Measurements from ENCODE around the gene MILR1.

The MILR1 gene

DNA sequence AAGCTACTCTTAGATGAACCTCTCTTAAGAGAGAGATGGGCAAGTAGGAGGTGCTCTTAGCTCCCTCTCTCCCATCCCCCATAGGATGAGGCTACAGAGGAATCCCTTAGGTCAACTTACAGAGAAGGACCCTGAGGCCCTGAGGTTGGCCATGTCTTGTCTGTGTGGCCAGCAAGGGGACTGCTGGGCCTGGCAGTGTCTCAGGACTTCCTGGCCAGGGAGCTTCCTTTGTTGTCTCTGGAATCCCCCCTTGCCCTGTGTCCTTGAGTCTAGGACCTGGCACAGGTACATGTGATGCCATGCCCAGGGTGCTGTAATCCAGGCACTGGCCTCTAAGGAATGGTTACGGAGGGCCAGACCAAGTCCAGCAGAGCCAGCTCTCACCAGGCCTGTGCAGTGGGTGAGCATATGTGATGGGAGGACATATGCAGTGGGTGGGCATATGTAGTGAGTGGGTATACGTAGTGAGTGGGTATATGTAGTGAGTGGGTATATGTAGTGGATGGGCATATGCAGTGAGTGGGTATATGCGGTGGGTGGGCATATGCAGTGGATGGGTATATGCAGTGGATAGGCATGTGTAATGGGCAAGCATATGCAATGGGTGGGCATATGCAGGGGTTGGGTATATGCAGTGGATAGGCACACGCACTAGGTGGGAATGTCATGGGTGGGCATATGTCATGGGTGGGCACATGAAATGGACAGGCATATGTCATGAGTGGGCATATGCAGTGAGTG is 38.0 kb upstream of the MILR1 start:
- TF ChIP-seq ZFHX2 (tag by site-specific recombination; conservative IDR thresholded peaks at IDR 0.05) (peak; percentile 82), ZFP37 (tag by site-specific recombination; IDR thresholded peaks at IDR 0.05) (no peak), ZNF664 (tag by site-specific recombination; IDR thresholded peaks at IDR 0.05) (no peak), HIC1 (tag by site-specific recombination; IDR thresholded peaks at IDR 0.05) (peak; percentile 83), EGR2 (tag by site-specific recombination; IDR thresholded peaks at IDR 0.05; ENCODE audit: low read depth) (peak; percentile 73), ZNF626 (tag by site-specific recombination; IDR thresholded peaks at IDR 0.05) (no peak)
- ChIA-PET POLR2A (interaction anchor here (0.6 kb wide), 1 partner anchor 265 kb away, joined by 3 read pairs; no protein-coding TSS in a partner anchor), CTCF (interaction anchor here (0.5 to 1.0 kb wide), 3 partner anchors 9 to 909 kb away, joined by 3 to 5 read pairs (median 3); no protein-coding TSS in a partner anchor)
- Histone ChIP-seq H3K36me3 (ENCODE audit: control insufficient read depth in 2 of 2, insufficient read depth in 1 of 2, low read length in 2 of 2) (no peaks in the 10 kb centered on the region), H3K9me3 (ENCODE audit: control insufficient read depth, insufficient read depth, low read depth, low read length) (no peaks in the 10 kb centered on the region), H3K27ac (ENCODE audit: extremely low read depth, low read depth, low read length) (no peak overlapping the region), H3K4me1 (ENCODE audit: control insufficient read depth, insufficient read depth, low read length) (no peaks in the 10 kb centered on the region), H3K4me3 (ENCODE audit: low read depth, low read length) (no peak overlapping the region)

DNA sequence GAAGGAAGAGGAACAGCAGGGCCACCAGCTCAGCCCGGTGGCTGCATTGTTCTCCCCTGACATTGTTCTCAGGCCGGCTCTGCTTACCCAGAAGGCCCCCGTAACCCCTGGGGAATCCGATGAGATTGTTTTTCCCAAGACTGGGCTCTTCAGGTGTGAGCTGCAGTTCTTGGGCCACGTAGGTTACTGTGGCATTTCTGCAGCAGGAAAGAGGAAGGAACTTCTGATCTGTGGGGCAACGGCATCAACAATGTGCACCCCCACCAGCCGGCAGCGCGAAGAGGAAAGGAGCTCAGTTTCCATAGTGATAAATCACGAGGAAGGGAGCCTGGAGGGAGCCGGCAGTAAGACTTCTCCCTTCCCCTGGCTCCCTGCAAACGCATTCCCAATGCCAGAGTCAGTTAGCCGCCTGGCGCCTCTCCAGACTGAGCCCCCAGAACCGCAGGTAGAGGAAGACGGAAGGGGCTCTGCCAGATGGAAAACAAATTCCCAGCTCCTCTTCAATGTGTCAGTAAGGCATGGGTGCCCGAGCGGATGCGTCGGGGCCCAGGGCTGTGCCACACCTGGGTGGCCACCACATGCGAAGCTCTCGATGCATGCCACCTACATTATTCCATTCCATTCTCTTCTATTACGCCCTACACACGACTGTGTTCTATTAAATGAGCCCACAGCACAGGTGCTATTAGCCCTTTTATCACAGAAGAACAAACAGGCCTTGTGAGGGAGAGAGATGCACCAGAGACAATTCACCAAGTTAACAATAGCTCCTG is 36.7 kb upstream of the MILR1 start:
- ChIA-PET POLR2A (no interaction called here), CTCF (interaction anchor here (0.6 to 1.3 kb wide), 4 partner anchors 9 to 130 kb away, joined by 3 to 5 read pairs (median 4); no protein-coding TSS in a partner anchor)
- Histone ChIP-seq H3K9me3 (ENCODE audit: control insufficient read depth, insufficient read depth, low read depth, low read length) (no peaks in the 10 kb centered on the region), H3K27ac (ENCODE audit: extremely low read depth, low read depth, low read length) (no peak overlapping the region), H3K4me3 (ENCODE audit: low read depth, low read length) (no peak overlapping the region), H3K4me1 (ENCODE audit: control insufficient read depth, insufficient read depth, low read length) (no peaks in the 10 kb centered on the region), H3K36me3 (ENCODE audit: control insufficient read depth in 2 of 2, insufficient read depth in 1 of 2, low read length in 2 of 2) (no peaks in the 10 kb centered on the region)
- TF ChIP-seq ZSCAN16 (tag by site-specific recombination; IDR thresholded peaks at IDR 0.05) (no peak), ZNF335 (tag by site-specific recombination; conservative IDR thresholded peaks at IDR 0.05) (0 out of 2 replicates have a peak, but pooled peaks have one; percentile 25)

DNA sequence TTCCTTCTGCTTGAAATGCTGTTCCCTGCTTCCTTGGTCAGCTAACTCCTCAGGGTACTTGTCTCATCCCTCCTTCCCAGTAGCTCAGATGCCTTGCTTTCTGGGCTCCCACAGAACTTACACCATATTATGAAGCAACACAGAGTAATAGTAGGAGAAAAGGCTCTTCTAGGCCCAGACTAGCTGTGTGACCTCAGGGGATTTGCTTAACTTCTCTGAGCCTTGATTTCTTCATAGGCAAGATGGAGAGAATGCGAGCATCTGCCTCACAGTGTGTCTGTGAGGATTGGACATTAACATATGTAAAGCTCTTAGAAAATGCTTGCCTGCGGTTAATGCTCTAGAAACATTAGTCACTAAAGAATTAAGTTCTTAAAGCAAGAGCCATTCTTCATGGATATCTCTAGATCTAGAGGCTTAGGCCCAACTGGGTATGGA is 36.0 kb upstream of the MILR1 start:
- H3K4me1 ChIP-seq (ENCODE audit: control insufficient read depth, insufficient read depth, low read length) = no peaks in the 10 kb centered on the region
- ChIA-PET CTCF (interaction anchor here (0.8 to 1.3 kb wide), 3 partner anchors 9 to 106 kb away, joined by 3 to 5 read pairs (median 4); no protein-coding TSS in a partner anchor), POLR2A (no interaction called here)
- no peak overlapping the region for H3K27ac ChIP-seq (ENCODE audit: extremely low read depth, low read depth, low read length)
- peak; percentile 26; the same call in 1 of the 2 replicates for TF ChIP-seq ZNF768 (tag by site-specific recombination; IDR thresholded peaks at IDR 0.05)
- no peak for TF ChIP-seq ZFP69B (tag by site-specific recombination; IDR thresholded peaks at IDR 0.05)
- H3K36me3 ChIP-seq (ENCODE audit: control insufficient read depth in 2 of 2, insufficient read depth in 1 of 2, low read length in 2 of 2) = no peaks in the 10 kb centered on the region
- H3K9me3 ChIP-seq (ENCODE audit: control insufficient read depth, insufficient read depth, low read depth, low read length) = no peaks in the 10 kb centered on the region
- H3K4me3 ChIP-seq (ENCODE audit: low read depth, low read length) = no peak overlapping the region

DNA sequence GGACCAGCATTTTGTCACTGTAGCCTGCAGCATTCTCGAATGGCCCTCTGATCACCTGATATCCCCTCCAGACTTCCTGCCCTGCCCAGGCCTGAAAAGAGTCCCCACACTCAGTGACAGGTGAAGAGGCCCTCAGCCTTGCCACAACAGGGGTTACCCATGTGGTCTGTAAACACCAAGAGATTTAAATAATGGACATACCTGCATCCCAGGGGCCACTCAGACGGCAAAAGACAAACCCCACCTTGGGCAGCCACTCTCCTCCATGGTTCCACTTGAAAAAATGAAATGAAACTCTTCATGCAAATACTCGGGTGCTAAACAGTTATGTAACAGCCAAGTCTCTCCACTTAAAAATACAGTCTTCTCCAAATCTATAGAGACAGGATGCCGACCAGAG is 35.4 kb upstream of the MILR1 start:
- Histone ChIP-seq H3K27ac (ENCODE audit: extremely low read depth, low read depth, low read length) (no peak overlapping the region), H3K36me3 (ENCODE audit: control insufficient read depth in 2 of 2, insufficient read depth in 1 of 2, low read length in 2 of 2) (no peaks in the 10 kb centered on the region), H3K4me3 (ENCODE audit: low read depth, low read length) (no peak overlapping the region), H3K4me1 (ENCODE audit: control insufficient read depth, insufficient read depth, low read length) (no peaks in the 10 kb centered on the region), H3K9me3 (ENCODE audit: control insufficient read depth, insufficient read depth, low read depth, low read length) (no peaks in the 10 kb centered on the region)
- CTCF ChIA-PET = no interaction called here
- POLR2A ChIA-PET = no interaction called here
- TF ChIP-seq ZNF677 (tag by site-specific recombination; IDR thresholded peaks at IDR 0.05) (no peak), ZNF112 (tag by site-specific recombination; IDR thresholded peaks at IDR 0.05) (no peak), ZNF48 (tag by site-specific recombination; IDR thresholded peaks at IDR 0.05) (no peak), MEIS1 (CRISPR knock-in tag; IDR thresholded peaks at IDR 0.05; ENCODE audit: borderline replicate concordance) (no peak), EGR2 (tag by site-specific recombination; IDR thresholded peaks at IDR 0.05; ENCODE audit: low read depth) (no peak), ZNF10 (tag by site-specific recombination; IDR thresholded peaks at IDR 0.05) (no peak), ZNF175 (tag by site-specific recombination; IDR thresholded peaks at IDR 0.05) (no peak), MZF1 (tag by site-specific recombination; IDR thresholded peaks at IDR 0.05; ENCODE audit: borderline replicate concordance) (no peak), ZBTB10 (tag by site-specific recombination; IDR thresholded peaks at IDR 0.05) (no peak), ZNF169 (tag by site-specific recombination; IDR thresholded peaks at IDR 0.05) (no peak)
